ENCODE results near the gene CLIP4.

The CLIP4 gene

DNA sequence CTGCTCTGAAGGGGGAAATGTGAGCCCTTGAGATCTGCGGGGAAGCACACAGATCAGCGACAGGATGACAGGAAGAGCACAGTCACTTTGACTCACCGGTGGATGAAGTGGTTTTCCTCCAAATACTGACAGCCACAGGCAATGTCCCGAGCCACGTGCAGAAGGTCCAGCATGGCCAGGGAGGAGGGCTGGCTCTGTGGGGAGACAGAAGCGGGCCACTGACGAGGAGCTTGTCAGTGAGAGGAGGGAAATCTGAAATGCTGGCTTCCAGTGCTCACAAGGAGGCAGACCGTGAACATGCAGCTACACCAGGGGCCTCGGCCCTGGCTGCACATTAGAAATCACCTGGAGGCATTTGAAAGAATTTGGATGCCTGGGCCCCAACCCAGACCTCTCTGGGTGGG lies 98.7 kb downstream of the CLIP4 start:
- 0 out of 2 replicates have a peak, but pooled peaks cover 5% of the 10 kb centered on the region for H3K27me3 ChIP-seq (ENCODE audit: insufficient read depth, low read length)
- no peaks in the 10 kb centered on the region for H3K4me1 ChIP-seq (ENCODE audit: insufficient read depth, low read length, severe bottlenecking)
- no peaks in the 10 kb centered on the region for H4K20me1 ChIP-seq (ENCODE audit: insufficient read depth, low read length)
- TF ChIP-seq, protein P1, sequence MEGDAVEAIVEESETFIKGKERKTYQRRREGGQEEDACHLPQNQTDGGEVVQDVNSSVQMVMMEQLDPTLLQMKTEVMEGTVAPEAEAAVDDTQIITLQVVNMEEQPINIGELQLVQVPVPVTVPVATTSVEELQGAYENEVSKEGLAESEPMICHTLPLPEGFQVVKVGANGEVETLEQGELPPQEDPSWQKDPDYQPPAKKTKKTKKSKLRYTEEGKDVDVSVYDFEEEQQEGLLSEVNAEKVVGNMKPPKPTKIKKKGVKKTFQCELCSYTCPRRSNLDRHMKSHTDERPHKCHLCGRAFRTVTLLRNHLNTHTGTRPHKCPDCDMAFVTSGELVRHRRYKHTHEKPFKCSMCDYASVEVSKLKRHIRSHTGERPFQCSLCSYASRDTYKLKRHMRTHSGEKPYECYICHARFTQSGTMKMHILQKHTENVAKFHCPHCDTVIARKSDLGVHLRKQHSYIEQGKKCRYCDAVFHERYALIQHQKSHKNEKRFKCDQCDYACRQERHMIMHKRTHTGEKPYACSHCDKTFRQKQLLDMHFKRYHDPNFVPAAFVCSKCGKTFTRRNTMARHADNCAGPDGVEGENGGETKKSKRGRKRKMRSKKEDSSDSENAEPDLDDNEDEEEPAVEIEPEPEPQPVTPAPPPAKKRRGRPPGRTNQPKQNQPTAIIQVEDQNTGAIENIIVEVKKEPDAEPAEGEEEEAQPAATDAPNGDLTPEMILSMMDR (IDR thresholded peaks at IDR 0.05; ENCODE audit: low read length) = no peak
- TF ChIP-seq EZH2 (IDR thresholded peaks at IDR 0.05; ENCODE audit: borderline replicate concordance, low read length) = no peak
- H3F3A ChIP-seq (ENCODE audit: insufficient read depth, low read length) = no peaks in the 10 kb centered on the region
- H3K27ac ChIP-seq (ENCODE audit: low read depth, low read length, poor library complexity, severe bottlenecking) = no peak overlapping the region
- H3K4me2 ChIP-seq (ENCODE audit: low read length) = no peak overlapping the region
- H3K9ac ChIP-seq (ENCODE audit: low read length) = no peak overlapping the region
- H3K36me3 ChIP-seq (ENCODE audit: insufficient read depth, low read length) = no peaks in the 10 kb centered on the region
- no peaks in the 10 kb centered on the region for H3K9me2 ChIP-seq (ENCODE audit: low read depth, low read length)
- H3K4me3 ChIP-seq (ENCODE audit: low read depth, low read length, poor library complexity, severe bottlenecking) = no peak overlapping the region
- H3K9me3 ChIP-seq (ENCODE audit: low read length) = no peaks in the 10 kb centered on the region
- no peaks in the 10 kb centered on the region for H3K79me2 ChIP-seq (ENCODE audit: insufficient read depth, low read length)
- H2AFZ ChIP-seq (ENCODE audit: low read length) = no peak overlapping the region

DNA sequence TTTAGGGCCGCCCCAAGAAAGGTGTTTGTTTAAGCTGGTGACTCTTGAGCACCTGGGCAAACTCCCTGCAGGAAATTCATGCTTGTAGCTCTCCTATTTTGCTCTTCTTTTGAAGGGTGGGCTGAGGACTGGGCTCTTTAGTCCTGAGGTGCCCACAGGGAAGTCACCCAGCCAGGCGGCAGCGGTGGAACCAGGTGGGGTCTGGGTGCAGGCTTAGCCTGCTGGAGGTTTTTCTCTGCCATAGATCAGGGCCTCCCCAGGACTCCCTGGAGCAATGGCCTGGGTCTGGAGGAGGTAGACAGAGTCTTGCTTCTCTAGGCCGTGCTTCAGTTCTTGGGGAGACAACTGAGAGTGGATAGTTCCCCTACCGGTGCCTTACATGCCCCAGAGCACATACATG lies 99.9 kb downstream of the CLIP4 start:
- Histone ChIP-seq H2AFZ (ENCODE audit: low read length) (no peak overlapping the region), H3K4me3 (ENCODE audit: low read depth, low read length, poor library complexity, severe bottlenecking) (no peak overlapping the region), H3K4me1 (ENCODE audit: insufficient read depth, low read length, severe bottlenecking) (no peaks in the 10 kb centered on the region), H3K27ac (ENCODE audit: low read depth, low read length, poor library complexity, severe bottlenecking) (no peak overlapping the region), H3K9me3 (ENCODE audit: low read length) (no peaks in the 10 kb centered on the region), H3K9me2 (ENCODE audit: low read depth, low read length) (no peaks in the 10 kb centered on the region), H3F3A (ENCODE audit: insufficient read depth, low read length) (no peaks in the 10 kb centered on the region), H3K36me3 (ENCODE audit: insufficient read depth, low read length) (no peaks in the 10 kb centered on the region), H3K27me3 (ENCODE audit: insufficient read depth, low read length) (0 out of 2 replicates have a peak, but pooled peaks cover 5% of the 10 kb centered on the region), H3K79me2 (ENCODE audit: insufficient read depth, low read length) (no peaks in the 10 kb centered on the region), H4K20me1 (ENCODE audit: insufficient read depth, low read length) (no peaks in the 10 kb centered on the region), H3K4me2 (ENCODE audit: low read length) (no peak overlapping the region), H3K9ac (ENCODE audit: low read length) (no peak overlapping the region)
- TF ChIP-seq, protein P1 (IDR thresholded peaks at IDR 0.05; ENCODE audit: low read length) = no peak
- TF ChIP-seq EZH2 (IDR thresholded peaks at IDR 0.05; ENCODE audit: borderline replicate concordance, low read length) = no peak

DNA sequence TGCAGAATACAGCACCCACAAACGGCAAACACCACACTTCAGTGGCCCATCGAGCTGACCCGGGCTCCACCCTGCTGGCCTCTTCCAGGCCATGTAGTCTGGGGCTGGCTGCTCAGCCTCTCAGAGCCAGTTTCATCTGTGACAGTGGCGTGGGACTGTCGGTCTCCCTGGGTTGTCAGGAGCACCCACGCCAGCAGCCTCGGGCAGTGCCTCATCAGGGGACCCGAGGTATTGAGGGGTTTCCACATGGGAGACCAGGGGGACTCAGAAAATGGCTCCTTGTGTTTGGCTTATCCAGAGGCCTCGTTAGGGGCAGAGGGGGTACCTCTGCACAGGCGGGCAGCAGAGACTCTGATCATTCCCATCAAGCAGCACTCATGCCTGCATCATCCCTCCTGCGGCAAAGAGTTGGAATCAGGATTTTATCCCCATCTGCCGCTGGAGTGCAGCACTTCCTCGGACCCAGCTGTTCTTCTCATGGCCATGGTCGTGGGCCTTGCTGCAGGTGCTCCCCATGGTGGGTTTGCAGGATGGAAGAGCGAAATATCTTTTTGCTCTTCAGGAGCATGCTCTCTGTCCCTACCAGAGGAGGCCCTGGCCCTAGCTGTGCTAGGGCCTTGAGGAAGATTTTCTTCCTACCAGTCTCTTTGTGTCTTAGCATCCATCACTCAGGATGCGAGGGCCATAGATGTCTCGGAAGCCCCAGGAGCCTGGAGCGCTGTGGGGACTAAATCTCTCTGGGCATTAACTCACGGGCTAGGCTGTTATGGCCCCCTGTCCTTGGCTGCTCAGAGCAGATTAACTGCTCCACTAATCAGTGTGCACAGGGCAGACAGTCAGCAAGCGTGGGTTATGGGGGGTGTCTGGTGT lies 100.8 kb downstream of the CLIP4 start:
- H3K27me3 ChIP-seq (ENCODE audit: insufficient read depth, low read length) = 0 out of 2 replicates have a peak, but pooled peaks cover 5% of the 10 kb centered on the region
- H3K36me3 ChIP-seq (ENCODE audit: insufficient read depth, low read length) = no peaks in the 10 kb centered on the region
- TF ChIP-seq, protein P1 (IDR thresholded peaks at IDR 0.05; ENCODE audit: low read length) = no peak
- no peak for TF ChIP-seq EZH2 (IDR thresholded peaks at IDR 0.05; ENCODE audit: borderline replicate concordance, low read length)
- no peak overlapping the region for H2AFZ ChIP-seq (ENCODE audit: low read length)
- no peak overlapping the region for H3K27ac ChIP-seq (ENCODE audit: low read depth, low read length, poor library complexity, severe bottlenecking)
- H3K9ac ChIP-seq (ENCODE audit: low read length) = no peak overlapping the region
- H3K79me2 ChIP-seq (ENCODE audit: insufficient read depth, low read length) = no peaks in the 10 kb centered on the region
- H4K20me1 ChIP-seq (ENCODE audit: insufficient read depth, low read length) = no peaks in the 10 kb centered on the region
- H3K4me2 ChIP-seq (ENCODE audit: low read length) = no peak overlapping the region
- H3K9me3 ChIP-seq (ENCODE audit: low read length) = no peaks in the 10 kb centered on the region
- no peaks in the 10 kb centered on the region for H3K9me2 ChIP-seq (ENCODE audit: low read depth, low read length)
- no peaks in the 10 kb centered on the region for H3K4me1 ChIP-seq (ENCODE audit: insufficient read depth, low read length, severe bottlenecking)
- no peak overlapping the region for H3K4me3 ChIP-seq (ENCODE audit: low read depth, low read length, poor library complexity, severe bottlenecking)
- no peaks in the 10 kb centered on the region for H3F3A ChIP-seq (ENCODE audit: insufficient read depth, low read length)
